ENCODE data around the gene CD4.

GRCh38 chr12:6828781-6829535 is 39.6 kb downstream of the CD4 start:
- TF ChIP-seq, protein P1, sequence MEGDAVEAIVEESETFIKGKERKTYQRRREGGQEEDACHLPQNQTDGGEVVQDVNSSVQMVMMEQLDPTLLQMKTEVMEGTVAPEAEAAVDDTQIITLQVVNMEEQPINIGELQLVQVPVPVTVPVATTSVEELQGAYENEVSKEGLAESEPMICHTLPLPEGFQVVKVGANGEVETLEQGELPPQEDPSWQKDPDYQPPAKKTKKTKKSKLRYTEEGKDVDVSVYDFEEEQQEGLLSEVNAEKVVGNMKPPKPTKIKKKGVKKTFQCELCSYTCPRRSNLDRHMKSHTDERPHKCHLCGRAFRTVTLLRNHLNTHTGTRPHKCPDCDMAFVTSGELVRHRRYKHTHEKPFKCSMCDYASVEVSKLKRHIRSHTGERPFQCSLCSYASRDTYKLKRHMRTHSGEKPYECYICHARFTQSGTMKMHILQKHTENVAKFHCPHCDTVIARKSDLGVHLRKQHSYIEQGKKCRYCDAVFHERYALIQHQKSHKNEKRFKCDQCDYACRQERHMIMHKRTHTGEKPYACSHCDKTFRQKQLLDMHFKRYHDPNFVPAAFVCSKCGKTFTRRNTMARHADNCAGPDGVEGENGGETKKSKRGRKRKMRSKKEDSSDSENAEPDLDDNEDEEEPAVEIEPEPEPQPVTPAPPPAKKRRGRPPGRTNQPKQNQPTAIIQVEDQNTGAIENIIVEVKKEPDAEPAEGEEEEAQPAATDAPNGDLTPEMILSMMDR (IDR thresholded peaks at IDR 0.05) = no peak
- TF ChIP-seq POLR2A (IDR thresholded peaks at IDR 0.05; ENCODE audit: low read depth) = no peak
- TF ChIP-seq POLR2AphosphoS5 (IDR thresholded peaks at IDR 0.05) = peak; percentile 60 to 62
- TF ChIP-seq EP300 (IDR thresholded peaks at IDR 0.05) = no peak

Measured in esophagus muscularis mucosa (tissue), 4 donors.